Measurements from ENCODE around the gene PTPA.

PTPA gene

DNA sequence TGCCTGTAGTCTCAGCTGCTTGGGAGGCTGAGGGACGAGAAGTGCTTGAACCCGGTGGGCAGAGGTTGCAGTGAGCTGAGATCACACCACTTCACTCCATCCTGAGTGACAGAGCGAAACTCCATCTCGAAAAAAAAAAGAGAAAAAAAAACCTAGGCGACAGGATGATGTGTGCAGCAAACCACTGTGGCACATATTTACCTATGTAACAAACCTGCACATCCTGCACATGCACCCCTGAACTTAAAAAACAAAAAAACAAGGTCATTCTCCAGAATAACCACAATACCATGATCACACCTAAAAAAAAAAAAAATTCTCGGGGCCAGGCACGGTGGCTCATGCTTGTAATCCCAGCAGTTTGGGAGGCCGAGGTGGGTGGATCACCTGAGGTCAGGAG, 37.8 kb upstream of the PTPA start:
- Histone ChIP-seq H3K4me1 (ENCODE audit: low read length) (no peaks in the 10 kb centered on the region), H3K27me3 (replicated peaks; ENCODE audit: insufficient read depth, low read length) (no peaks in the 10 kb centered on the region), H3K4me3 (ENCODE audit: low read length) (no peak overlapping the region), H3K79me2 (ENCODE audit: low read length) (no peaks in the 10 kb centered on the region), H2AFZ (ENCODE audit: low read length) (no peak overlapping the region), H3K9ac (ENCODE audit: low read length) (no peak overlapping the region), H3F3A (ENCODE audit: insufficient read depth, low read length) (no peaks in the 10 kb centered on the region), H3K4me2 (ENCODE audit: low read depth, low read length) (no peak overlapping the region), H3K9me3 (replicated peaks; ENCODE audit: insufficient read depth, low read length) (no peaks in the 10 kb centered on the region), H3K9me2 (replicated peaks; ENCODE audit: insufficient read depth, low read length) (no peaks in the 10 kb centered on the region), H3K36me3 (replicated peaks; ENCODE audit: insufficient read depth, low read length) (no peaks in the 10 kb centered on the region), H4K20me1 (ENCODE audit: insufficient read depth, low read length) (no peaks in the 10 kb centered on the region), H3K27ac (ENCODE audit: low read length) (no peak overlapping the region)
- TF ChIP-seq, protein P1, sequence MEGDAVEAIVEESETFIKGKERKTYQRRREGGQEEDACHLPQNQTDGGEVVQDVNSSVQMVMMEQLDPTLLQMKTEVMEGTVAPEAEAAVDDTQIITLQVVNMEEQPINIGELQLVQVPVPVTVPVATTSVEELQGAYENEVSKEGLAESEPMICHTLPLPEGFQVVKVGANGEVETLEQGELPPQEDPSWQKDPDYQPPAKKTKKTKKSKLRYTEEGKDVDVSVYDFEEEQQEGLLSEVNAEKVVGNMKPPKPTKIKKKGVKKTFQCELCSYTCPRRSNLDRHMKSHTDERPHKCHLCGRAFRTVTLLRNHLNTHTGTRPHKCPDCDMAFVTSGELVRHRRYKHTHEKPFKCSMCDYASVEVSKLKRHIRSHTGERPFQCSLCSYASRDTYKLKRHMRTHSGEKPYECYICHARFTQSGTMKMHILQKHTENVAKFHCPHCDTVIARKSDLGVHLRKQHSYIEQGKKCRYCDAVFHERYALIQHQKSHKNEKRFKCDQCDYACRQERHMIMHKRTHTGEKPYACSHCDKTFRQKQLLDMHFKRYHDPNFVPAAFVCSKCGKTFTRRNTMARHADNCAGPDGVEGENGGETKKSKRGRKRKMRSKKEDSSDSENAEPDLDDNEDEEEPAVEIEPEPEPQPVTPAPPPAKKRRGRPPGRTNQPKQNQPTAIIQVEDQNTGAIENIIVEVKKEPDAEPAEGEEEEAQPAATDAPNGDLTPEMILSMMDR (IDR thresholded peaks at IDR 0.05; ENCODE audit: low read length) = no peak
- TF ChIP-seq EZH2 (optimal IDR thresholded peaks at IDR 0.05; ENCODE audit: low read depth, low read length) (no peak), EZH2phosphoT487 (IDR thresholded peaks at IDR 0.05; ENCODE audit: low read length) (no peak)
- DNase-seq = no peak

DNA sequence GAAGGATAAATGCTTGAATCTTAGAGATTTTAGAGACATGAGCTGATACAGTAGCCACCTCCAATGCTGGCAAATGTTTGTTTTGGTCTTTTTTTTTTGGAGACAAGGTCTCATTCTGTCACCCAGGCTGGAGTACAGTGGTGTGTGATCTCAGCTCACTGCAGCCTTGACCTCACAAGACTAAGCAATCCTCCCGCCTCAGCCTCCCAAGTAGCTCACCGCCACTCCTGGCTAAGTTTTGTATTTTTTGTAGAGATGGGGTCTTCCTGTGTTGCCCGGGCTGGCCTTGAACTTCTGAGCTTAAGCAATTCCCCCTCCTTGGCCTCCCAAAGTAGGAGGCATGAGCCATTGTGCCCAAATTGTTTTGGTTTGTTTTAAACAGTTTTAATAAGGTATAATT, 37.1 kb upstream of the PTPA start:
- no peak overlapping the region for H3K27ac ChIP-seq (ENCODE audit: low read length)
- H3K27me3 ChIP-seq (replicated peaks; ENCODE audit: insufficient read depth, low read length) = no peaks in the 10 kb centered on the region
- H3K4me2 ChIP-seq (ENCODE audit: low read depth, low read length) = no peak overlapping the region
- no peaks in the 10 kb centered on the region for H3K9me3 ChIP-seq (replicated peaks; ENCODE audit: insufficient read depth, low read length)
- H4K20me1 ChIP-seq (ENCODE audit: insufficient read depth, low read length) = no peaks in the 10 kb centered on the region
- no peak overlapping the region for H2AFZ ChIP-seq (ENCODE audit: low read length)
- no peaks in the 10 kb centered on the region for H3K9me2 ChIP-seq (replicated peaks; ENCODE audit: insufficient read depth, low read length)
- no peaks in the 10 kb centered on the region for H3K79me2 ChIP-seq (ENCODE audit: low read length)
- DNase-seq = no peak
- H3K36me3 ChIP-seq (replicated peaks; ENCODE audit: insufficient read depth, low read length) = no peaks in the 10 kb centered on the region
- no peaks in the 10 kb centered on the region for H3F3A ChIP-seq (ENCODE audit: insufficient read depth, low read length)
- TF ChIP-seq, protein P1 (IDR thresholded peaks at IDR 0.05; ENCODE audit: low read length) = no peak
- TF ChIP-seq EZH2phosphoT487 (IDR thresholded peaks at IDR 0.05; ENCODE audit: low read length) (no peak), EZH2 (optimal IDR thresholded peaks at IDR 0.05; ENCODE audit: low read depth, low read length) (no peak)
- H3K4me3 ChIP-seq (ENCODE audit: low read length) = no peak overlapping the region
- H3K9ac ChIP-seq (ENCODE audit: low read length) = no peak overlapping the region
- H3K4me1 ChIP-seq (ENCODE audit: low read length) = no peaks in the 10 kb centered on the region

DNA sequence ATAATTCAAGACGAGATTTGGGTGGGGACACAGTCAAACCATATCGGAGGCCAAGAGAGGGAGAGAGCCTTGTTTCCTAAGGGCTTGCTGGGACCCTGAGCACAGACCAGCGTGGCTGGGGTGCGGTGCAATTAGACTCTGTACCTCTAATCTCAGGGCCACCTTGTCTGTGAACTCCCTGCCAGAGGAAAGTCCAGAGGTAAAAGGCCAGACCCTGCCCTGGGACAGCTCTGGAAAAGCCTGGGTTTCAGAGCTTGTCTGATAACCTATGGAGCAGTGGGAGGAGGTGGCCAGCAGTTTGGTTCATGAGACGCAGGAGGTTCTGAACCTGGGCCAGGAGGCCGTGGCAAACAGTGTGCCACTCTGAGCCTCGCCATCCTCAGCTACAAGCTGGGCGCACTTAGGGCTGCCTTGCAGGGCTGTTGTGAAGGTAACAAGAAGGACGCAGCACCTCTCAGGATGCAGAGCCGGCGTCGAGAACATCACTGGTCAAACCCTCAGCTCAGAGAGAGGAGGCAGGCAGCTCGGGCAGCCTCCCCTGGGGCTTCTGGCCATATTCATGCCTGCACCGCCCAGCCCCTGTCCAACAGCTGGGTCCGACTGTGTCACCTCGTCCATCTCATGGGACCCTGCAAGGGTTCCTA, 35.1 kb upstream of the PTPA start:
- H3F3A ChIP-seq (ENCODE audit: insufficient read depth, low read length) = no peaks in the 10 kb centered on the region
- no peak for DNase-seq
- H3K9ac ChIP-seq (ENCODE audit: low read length) = no peak overlapping the region
- no peak overlapping the region for H3K4me2 ChIP-seq (ENCODE audit: low read depth, low read length)
- no peaks in the 10 kb centered on the region for H3K9me2 ChIP-seq (replicated peaks; ENCODE audit: insufficient read depth, low read length)
- H3K4me3 ChIP-seq (ENCODE audit: low read length) = no peak overlapping the region
- H3K4me1 ChIP-seq (ENCODE audit: low read length) = peaks cover 4% of the 10 kb centered on the region
- no peak overlapping the region for H3K27ac ChIP-seq (ENCODE audit: low read length)
- no peaks in the 10 kb centered on the region for H3K9me3 ChIP-seq (replicated peaks; ENCODE audit: insufficient read depth, low read length)
- H3K27me3 ChIP-seq (replicated peaks; ENCODE audit: insufficient read depth, low read length) = no peaks in the 10 kb centered on the region
- no peaks in the 10 kb centered on the region for H4K20me1 ChIP-seq (ENCODE audit: insufficient read depth, low read length)
- H2AFZ ChIP-seq (ENCODE audit: low read length) = no peak overlapping the region
- no peaks in the 10 kb centered on the region for H3K36me3 ChIP-seq (replicated peaks; ENCODE audit: insufficient read depth, low read length)
- H3K79me2 ChIP-seq (ENCODE audit: low read length) = peaks cover 3% of the 10 kb centered on the region; the same call in 1 of the 2 replicates
- no peak for TF ChIP-seq EZH2phosphoT487 (IDR thresholded peaks at IDR 0.05; ENCODE audit: low read length)
- TF ChIP-seq EZH2 (optimal IDR thresholded peaks at IDR 0.05; ENCODE audit: low read depth, low read length) = no peak
- TF ChIP-seq, protein P1 (IDR thresholded peaks at IDR 0.05; ENCODE audit: low read length) = no peak
